GM19240 (cell line): Measurements from ENCODE around the gene CEBPA.

Source experiments
- DNase-seq: peaks from one replicate; pipeline ENCODE4 v3.0.0; 2011; ENCODE audit warnings: low spot score; ENCODE audit not compliant: insufficient read length

Gene CEBPA

DNA sequence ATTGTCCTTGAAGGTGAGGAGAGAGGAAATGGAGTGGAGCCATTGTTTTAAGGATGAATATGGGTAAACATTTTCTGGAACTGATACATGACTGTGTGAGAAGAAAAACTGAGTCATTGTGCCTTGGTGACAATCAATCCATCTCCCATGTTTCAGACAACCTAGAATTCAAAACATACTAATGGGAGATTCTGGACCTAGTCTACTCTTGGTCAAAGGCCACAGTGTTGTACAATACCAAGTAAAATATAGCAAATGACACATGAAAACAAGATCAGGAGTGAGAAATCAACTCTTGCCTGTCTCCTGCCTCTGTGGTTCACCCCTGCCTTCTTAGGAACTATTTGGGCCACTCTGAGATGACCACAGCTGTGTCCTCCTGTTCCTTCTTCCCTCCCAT is 13.1 kb downstream of the CEBPA start:
- no peak for DNase-seq

DNA sequence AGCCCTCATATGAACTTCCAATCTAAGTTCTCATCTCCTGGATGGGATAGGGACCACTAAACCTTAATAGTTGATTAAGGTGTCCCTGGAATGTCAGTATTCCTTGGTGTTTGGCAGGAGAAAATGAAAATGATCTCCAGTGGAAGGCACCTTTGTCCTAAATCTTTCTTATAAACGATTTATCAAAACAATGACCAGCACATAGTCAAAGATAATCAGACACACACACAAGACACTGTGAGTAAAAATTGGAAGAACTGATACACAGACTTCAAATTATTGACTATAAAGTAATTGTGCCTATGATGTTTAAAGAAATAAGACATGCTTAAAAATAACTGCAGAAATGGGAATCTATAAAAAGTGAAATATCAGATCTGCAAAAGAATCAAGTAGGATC is 13.7 kb downstream of the CEBPA start:
- DNase-seq: no peak

DNA sequence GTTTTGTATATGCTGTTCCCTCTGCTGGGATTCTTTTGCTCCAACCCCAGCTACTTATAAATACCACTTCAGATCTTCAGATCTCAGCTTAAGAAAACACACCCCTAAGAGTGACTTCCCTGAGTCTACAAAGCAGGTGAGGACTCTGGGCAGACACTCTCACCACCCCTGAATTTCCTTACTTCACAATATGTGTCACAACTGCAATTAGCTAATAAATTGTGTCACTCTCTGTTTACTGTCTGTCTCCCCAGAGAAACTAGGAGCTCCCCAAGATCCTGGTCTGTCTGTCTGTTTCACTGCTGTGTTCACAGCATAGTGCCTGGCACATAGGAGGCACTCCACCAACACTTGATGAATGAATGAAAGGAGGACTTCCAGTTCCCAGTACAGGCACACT is 14.4 kb downstream of the CEBPA start:
- DNase-seq: no peak

DNA sequence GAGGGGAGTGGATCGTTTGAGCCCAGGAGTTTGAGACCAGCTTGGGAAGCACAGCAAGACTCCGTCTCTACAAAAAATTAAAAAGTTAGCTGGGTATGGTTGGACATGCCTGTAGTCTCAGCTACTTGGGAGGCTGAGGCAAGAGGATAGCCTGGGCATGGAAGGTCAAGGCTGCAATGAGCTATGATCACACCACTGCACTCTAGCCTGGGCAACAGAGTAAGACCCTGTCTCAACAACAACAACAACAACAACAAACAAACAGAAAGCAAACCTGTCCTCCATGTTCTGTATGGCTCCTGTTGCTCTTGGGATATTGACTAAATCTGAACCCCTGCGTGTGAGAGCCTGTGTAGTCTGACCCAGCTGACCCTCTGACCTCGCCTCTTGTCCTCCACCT is 14.9 kb downstream of the CEBPA start:
- no peak for DNase-seq

DNA sequence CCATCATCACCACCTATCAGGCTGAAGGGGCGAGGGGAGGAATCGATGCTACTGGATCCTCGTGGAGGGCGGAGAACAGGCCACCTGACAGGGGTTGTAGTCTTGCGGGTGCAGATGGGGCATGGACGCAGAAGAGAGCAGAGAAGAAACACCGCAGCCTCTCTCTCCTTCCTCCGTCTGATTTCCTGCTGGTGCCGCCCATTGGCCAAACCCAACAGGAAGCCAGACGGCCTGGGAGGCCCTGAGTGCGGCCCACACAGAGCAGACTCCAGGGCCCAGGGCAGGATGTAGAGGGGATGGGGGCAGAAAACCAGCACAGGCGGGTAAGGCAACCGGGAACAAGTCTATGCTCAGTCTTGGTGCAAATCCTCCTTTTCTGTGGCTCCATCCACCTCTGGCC is 15.4 kb downstream of the CEBPA start:
- no peak for DNase-seq

DNA sequence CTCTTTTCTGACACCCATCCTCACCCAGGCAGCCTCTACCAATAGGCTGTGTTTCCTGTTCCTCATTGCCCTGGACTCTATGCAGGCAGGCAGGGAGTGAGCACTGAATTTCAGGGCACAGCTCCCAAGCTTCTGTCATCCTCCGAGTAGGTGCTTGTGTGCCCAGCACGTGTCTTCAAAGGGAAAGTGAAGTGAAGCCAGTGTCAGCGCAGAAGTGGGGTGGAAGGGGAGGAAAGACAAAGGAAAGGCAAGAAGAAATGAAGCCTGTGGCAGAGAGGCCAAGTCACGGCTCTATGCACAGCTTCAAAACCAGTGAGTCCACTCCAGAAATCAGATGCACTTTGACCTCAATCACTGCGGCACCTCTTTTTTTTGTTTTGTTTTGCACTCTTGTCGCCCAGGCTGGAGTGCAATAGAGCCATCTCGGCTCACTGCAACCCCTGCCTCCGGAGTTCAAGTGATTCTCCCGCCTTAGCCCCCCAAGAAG is 16.9 kb downstream of the CEBPA start:
- no peak for DNase-seq

DNA sequence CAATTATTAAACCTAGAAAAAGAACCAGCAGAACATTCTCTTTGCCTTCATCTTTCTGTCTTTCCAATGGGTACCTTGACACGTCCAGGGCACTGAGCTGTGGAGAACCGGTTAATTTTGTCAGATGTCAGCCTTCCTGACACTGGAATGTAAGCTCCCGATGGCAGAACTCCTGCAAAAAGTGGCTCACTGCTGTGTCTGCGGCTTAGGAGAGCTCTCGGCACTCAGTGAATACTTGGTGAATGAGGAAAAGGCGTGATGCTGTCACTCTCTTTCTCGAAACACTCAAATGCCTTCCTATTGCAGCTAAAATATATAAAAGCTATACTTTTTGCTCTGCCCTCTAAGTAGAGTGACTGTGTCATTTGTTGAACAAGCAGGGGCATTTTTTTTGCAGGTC is 17.6 kb downstream of the CEBPA start:
- no peak for DNase-seq

DNA sequence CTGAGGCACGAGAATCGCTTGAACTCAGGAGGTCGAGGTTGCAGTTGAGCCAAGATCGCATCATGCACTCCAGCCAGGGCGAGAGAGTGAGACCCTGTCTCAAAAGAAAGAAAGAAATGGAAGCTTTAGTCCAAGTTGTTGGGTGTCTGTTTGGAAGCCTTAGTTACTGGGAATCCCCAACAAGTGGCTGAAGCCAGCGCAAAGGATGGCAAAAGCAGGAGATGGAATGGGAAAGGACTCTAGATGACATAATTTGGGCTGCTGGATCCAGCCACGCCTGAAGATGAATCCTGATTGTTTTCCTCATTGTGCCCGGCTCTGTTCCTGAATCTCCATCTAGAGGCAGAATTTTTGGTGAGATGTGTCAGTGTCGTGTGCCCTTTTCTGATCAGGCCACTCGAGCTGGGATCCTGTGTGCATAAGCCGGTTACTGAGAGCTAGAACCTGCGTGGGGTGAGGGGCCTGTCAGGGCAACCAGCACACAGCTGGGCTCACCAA is 18.1 kb downstream of the CEBPA start:
- DNase-seq: no peak

DNA sequence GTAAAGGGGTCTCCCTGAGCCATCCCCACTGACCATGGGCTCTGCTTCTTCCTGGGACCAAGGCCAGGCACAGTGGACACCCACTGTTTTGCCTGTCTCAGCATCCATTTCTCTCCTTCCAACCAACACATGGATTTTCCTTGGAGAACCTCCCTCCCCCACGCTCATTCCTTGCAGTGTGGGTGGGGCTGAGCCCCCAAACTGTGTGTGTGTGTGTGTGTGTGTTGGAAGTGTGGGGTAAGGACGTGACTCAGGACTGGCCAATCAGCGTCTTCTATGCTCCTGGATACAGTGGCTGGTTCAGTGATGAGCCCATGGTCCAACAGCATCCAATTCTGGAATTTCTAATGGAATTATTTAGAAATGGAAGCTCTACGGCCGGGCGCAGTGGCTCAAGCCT is 18.7 kb downstream of the CEBPA start:
- no peak for DNase-seq

DNA sequence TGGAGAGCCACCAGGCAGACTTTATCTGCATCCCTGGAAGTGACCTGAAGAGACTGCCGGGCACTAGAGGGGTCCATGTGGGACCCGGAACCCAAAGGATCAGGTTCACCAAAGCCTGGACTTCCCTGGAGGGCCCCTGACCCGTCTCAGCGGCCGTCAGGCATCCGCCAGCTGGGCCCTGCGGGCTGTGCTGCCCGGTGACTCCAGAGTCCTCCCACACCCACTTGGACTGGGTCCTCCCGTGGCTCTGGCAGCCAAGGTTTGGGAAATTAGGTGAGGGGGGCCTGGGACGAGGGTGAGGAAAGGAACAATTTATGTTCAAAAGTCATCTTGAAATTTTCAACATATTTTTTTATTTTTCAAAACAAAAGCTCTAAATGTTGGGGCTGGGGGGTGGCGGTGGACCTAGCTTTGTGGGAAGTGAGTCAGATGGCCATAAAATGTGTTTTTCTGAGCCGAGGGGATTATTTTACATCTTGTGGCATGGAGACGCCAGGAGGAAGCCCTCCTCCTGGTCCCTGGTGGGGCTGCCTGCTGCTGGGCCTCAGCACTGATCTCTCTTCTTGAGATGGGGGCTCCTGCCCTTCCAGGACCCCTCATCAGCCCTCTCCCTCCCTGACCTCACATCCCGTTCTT is 20.2 kb downstream of the CEBPA start:
- no peak for DNase-seq

DNA sequence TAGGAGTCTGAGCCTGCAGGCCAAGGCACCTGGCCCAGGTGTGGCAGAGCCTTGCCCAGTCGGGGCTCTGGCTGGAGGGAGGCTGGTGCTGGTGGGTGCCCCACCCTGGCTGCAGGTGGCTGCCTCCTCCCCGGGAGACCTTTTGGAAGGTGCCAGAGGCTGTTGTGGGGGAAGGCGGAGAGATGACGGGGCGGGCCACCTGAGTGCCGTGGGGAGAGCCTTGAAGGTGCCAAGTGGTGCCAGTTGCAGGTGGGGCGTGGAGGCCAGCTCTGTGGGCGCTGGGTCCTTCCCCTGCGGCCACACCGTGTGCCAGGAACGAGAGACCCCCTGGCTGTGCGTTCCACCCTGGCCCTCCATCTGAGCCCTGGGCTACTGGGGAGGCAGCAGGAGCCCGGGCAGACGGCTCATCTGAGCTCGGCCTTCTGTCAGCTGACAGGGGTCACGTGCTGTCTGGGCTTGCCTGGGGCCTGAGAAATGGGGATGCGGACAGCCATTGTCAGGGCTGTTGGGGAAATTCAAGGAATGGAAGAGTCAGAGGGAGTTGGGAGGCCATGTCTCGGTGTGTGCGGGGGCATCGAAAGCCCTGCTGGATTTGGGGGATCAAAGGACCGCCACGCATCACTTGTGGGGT is 20.9 kb downstream of the CEBPA start:
- DNase-seq: no peak

DNA sequence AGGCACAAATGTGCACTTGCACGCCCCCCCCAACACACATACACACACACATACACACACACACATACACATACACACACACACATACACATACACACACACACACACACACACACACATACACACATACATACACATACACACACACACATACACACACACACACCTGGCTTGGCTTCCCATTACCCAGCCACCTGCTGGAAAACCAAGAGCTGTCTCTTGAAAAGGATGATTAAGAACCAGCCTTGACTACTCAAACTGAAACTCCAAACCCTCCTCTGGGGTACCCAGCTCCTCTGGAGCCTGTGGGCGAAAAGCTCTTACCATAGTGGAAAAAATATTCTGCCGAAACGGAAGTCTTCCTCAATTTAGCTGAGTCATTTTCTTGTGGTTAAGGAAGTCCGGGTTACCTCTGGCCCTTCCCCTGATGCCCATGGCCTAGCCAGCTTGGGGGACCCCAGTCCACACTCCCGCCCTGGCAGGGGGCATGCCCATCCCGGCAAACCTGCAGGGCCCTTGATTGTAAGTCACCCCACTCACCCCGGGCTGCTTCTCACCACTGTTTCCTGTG is 21.9 kb downstream of the CEBPA start:
- DNase-seq: peak; percentile 77

DNA sequence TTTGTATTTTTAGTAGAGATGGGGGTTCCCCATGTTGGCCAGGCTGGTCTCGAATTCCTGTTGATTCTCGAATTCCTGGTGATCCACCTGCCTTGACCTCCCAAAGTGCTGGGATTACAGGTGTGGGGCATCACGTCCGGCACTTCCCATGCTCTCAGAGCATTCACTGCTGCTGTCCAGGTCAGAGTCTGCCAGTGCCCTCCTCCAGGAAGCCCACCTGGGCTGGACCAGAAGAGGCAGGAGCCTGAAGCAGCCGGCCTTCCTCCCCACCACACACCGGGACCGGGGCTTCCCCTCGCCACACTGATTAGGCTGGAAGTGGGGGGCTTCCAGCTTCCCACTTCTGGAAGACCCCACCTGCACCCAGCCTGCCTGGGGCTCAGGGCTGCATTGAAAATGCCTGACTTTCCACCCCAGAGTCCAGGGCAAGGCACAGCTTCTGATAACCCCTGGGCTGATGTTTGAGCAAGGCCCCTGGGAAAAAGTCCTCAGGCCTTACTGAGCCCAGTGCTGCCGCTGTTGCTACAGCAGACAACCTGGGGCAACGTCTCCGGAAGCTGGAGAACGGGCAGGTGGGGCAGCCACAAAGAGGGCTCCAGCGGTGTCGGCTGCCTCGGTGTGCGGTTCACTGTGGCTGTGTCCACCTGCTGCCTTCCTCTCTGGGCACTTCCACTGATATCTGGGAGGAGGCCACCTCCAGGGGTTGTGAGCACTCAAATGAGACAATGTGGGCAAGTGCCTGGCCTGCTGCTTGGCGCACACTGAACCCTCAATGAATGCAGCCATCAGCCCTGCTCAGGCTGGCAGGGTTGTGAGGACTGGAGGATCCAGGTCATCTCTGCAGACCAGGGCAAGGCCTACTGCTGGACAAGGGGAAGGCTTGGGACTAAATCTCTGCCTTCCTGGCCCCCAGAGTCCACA is 22.6 kb downstream of the CEBPA start:
- no peak for DNase-seq

DNA sequence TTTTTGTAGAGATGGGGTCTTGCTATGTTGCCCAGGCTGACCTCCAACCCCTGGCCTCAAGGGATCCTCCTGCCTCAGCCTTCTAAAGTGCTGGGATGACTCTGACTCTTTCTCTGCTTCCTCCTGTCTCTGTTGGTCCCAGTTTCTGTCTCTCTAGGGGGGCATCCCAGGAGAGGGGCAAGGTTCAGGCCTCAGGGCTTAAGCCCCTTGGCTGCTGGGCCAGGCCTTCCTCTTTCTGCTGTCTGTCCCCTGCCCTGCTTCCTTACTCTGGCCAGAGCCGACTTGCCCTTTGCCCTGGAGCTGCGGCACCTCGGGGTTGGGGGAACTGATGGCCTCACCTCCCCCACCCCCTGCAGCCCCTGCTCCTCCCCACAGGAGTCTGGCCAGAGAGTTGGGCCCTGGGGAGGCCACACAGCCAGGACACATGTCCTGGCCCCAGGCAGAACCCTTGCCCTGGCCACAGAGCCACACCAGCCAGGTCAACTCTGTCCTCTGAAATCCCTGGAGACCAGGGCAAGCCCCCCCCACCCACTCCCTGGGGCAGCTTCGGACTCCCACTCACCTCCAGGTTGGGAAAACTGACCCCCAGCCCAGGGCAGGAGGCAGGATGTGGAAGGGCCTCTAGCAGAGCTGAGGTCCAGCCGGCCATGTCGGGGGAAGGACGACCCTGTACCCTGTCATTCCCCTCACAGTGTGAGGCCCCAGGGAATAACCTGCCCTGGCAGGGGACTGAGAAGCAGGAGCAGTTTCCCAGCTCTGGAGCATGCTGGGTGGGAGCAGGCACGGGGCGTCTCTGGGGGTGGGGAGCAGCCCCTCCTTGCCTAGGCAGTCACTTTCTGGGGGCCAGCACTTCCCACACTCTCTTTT is 23.7 kb downstream of the CEBPA start:
- DNase-seq: no peak

DNA sequence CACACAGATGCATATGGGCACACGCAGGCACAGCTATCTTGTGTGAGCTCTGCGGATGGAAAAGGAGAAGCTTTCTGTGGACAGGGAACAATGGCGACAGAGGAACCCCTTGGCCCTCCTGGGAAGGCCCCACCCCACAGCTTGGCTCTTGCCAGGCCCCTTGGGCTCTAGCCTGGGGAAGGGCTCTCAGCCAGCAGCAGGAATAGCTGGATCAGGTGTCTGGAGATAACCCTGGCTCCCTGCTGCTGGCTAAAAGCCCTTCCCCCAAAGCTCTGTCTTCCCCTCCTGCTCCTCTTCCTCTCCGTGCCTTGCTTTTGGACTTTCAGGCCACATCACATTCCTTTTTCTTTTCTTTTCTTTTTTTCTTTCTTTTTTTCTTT is 24.3 kb downstream of the CEBPA start:
- no peak for DNase-seq

DNA sequence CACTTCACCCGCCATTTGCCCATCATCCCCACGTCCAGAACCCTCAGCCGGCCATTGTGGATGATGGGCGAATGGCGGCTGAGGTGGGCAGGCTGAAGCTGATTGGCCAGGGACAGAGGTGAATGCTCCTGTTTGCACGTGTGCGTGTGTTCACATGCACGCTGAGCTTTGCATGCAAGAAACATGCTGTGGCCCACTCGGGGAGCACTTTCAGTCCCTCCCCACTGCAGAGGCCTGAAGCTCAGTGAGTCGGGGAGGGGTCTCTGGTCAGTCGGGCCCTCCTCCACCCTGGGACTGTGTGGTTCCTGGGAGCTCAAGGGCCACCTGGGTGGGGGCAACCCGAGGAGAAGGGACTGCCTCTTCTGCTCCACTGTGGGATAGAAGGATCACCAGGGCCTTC is 24.9 kb downstream of the CEBPA start:
- DNase-seq: no peak

DNA sequence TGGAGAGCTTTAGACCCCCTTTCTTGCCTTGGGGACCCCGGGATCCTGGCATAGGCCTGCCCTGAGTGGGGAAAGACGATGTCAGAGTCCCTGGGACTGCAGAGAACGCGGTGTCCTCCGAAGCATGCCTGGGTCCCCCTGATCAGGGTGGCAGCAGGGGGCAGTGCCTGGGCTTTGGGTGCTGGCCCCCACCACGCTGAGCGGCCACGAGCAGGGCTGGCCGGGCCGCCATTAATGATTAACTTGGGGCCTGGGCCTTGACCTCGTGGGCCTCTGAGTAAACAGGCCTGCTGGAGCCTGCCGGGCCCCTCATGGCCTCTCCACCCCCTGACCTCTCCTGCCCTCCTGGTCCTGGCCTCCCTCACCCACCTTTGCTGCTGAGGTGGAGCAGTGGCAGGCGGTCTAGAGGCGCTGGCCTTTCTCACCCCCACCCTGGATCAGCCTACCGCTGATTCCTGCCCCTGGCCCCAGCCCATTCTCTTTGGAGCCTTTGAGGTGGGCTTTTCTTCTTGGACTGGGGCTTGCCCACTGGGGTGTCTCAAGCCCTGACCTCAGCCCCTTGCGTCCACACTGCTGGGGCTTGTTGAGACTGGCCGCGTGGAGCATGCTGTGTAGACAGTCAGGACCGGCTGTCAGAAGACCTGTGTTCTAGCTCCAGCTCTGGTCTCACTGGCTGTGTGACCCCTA is 26.3 kb downstream of the CEBPA start:
- no peak for DNase-seq

DNA sequence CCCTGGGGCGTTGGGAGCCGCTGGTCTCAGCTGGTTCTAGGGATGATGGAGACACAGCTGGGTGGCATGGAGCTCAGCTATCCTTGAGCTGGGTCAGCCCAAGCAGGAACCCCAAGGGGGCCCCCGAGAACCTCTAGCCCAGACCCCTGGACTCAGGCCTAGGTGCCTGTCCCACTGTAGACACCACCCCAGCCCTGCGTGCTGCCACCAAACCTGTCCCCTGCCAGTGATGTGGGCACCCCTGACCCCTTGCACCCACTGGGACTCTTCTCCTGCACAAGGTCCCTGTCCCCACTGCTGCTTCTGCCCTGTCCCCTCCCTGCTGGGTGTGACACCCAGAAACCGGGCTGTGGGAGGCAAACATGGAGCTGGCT is 26.8 kb downstream of the CEBPA start:
- no peak for DNase-seq

DNA sequence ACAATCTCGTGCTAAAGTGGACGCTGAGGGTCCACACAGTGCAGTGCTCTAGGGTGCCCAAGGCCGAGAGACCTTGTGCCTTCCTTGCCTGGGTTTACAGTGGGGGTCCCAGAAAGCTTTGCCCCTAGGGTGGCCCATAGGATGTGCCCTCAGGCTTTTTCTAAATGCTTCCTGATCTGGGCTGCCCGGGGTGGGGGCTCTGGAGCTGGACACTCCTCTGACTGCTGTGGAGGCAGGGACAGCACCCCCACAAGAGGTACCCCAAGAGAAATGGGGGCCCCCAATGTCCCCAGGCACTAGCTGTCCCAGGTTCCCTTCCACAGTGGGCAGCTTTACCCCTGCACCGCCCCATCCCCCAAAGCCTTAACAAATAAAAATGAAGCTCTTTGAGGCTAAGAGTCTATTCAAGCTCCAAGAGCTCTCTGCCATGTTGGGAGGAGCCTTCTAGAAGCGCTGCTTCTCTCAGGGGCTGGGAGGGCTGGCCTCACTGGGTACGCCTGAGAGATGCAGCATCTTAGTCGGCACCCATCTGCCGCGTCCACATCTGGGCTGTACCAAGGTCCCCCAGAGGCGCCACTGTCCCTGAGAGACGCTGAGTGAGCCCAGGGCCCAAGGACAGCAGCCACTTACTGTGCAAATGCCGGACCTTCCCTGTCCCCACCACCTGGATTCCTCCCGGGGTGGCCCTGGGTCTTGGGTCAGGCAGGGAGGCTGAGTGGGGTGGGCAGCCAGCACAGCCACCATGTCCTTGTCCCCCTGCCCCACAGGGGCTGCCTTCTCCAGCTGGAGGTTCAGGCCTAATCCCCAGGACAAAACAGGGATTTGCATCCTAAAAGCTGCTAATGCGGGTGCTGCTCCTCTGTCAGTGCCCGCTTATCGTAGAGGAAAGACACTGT is 27.4 kb downstream of the CEBPA start:
- DNase-seq: no peak
